Loucy (cell line): ENCODE results near the gene LRRN2.

Source experiments
- EZH2phosphoT487 ChIP-seq: fragments of 200-600 bp; IDR thresholded peaks from 2 replicates; pipeline ENCODE4 v1.6.1; 2018; ENCODE audit warnings: antibody characterized with exemption, mild to moderate bottlenecking, moderate library complexity, borderline replicate concordance
- TF ChIP-seq, protein P1 (sequence below): fragments of 200-600 bp; sonication (generic); conservative IDR thresholded peaks from 2 replicates; pipeline ENCODE4 v1.5.1; 2014; ENCODE audit warnings: mild to moderate bottlenecking, antibody characterized with exemption, low read length

- TF ChIP-seq, protein P1, sequence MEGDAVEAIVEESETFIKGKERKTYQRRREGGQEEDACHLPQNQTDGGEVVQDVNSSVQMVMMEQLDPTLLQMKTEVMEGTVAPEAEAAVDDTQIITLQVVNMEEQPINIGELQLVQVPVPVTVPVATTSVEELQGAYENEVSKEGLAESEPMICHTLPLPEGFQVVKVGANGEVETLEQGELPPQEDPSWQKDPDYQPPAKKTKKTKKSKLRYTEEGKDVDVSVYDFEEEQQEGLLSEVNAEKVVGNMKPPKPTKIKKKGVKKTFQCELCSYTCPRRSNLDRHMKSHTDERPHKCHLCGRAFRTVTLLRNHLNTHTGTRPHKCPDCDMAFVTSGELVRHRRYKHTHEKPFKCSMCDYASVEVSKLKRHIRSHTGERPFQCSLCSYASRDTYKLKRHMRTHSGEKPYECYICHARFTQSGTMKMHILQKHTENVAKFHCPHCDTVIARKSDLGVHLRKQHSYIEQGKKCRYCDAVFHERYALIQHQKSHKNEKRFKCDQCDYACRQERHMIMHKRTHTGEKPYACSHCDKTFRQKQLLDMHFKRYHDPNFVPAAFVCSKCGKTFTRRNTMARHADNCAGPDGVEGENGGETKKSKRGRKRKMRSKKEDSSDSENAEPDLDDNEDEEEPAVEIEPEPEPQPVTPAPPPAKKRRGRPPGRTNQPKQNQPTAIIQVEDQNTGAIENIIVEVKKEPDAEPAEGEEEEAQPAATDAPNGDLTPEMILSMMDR: no peak
- no peak for TF ChIP-seq EZH2phosphoT487
Measured at GRCh38 chr1:204669579-204669978, 16.0 kb downstream of the LRRN2 start.
